Activated B cell treated with CpG ODN at 0.5 μM for 24 hours (primary cell): ENCODE data around the gene NLRP6. TPM values are rescaled to one million over a fixed set of nuclear protein-coding genes. Genes with fewer than 3 reads are reported as not detected.
"Not testable (repeated sequence)": the region's sequence is repeated elsewhere in the genome, so short reads cannot be mapped to it uniquely, and the experiment has no call there.

Experiments used
- ATAC-seq: fragments of 200-7000 bp; cut with Tn5 transposase; one replicate; pipeline ENCODE4 v1.10.0; 2021; ENCODE audit warnings: low read depth, mild to moderate bottlenecking, moderate library complexity
- CTCF ChIA-PET: fragments of 350-600 bp; sonication (Branson Sonifier 250); formaldehyde crosslinking; loops from one replicate; lab custom pipeline; 2021; ENCODE audit warnings: antibody characterized with exemption; lab: Charles Lee
- POLR2A ChIA-PET: fragments of 350-600 bp; sonication (Branson Sonifier 250); formaldehyde crosslinking; loops from one replicate; lab custom pipeline; 2021; ENCODE audit warnings: antibody characterized with exemption; lab: Charles Lee
- DNase-seq: peaks from one replicate; pipeline ENCODE4 v3.0.0; 2022
- H3K27ac Mint-ChIP-seq: one replicate; pipeline ENCODE4 v1.8.0; 2020; ENCODE audit warnings: mixed read lengths
- H3K27me3 Mint-ChIP-seq: one replicate; pipeline ENCODE4 v1.8.0; 2021; ENCODE audit warnings: mixed read lengths
- H3K36me3 Mint-ChIP-seq: one replicate; pipeline ENCODE4 v1.8.0; 2021; ENCODE audit warnings: low read depth, mixed read lengths
- H3K4me1 Mint-ChIP-seq: one replicate; pipeline ENCODE4 v1.8.0; 2021; ENCODE audit warnings: mixed read lengths
- H3K4me3 Mint-ChIP-seq: one replicate; pipeline ENCODE4 v1.8.0; 2020; ENCODE audit warnings: mild to moderate bottlenecking, mixed read lengths
- H3K9me3 Mint-ChIP-seq: one replicate; pipeline ENCODE4 v1.8.0; 2020; ENCODE audit warnings: mixed read lengths
- intact Hi-C: fragments of 100-400 bp; cut with micrococcal nuclease; formaldehyde crosslinking; loops from one replicate; pipeline ENCODE4 v1.15.1; 2024
- total RNA-seq: library from RNA; stranded (reverse); gene quantifications from 2 replicates; pipeline ENCODE4 v1.2.3, GENCODE V29; 2022
- TF ChIP-seq, protein P1 (sequence below): fragments of 200-600 bp; IDR thresholded peaks from one replicate; pipeline ENCODE4 v1.8.0; 2022; ENCODE audit warnings: antibody characterized with exemption, mild to moderate bottlenecking

NLRP6 gene
- total RNA-seq, 1 donor from 2014 or later: 0.64 TPM

DNA sequence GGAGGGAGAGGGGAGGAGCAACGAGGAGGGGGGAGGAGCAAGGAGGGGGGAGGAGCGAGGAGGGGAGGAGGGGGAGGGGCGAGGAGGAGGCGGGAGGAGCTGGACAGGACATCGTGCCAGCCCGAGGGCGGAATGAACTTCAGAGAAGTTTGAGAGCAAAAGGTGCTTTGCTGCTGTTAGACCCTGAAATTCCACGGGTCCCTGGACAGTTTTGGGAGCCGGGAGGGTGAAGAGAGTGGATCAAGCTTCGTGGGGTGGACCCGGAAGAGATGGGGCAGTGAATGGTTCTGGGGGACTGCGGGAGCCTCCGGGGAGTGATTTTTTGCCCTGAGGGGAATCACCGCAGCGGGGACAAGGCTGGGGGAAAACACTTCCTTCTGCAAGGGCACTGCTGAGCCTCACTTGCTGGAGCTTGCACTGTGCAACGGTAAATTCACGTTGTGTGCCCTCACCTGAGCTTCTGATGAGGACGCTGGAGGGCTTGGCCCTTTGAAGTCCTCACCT lies 10.7 kb upstream of the NLRP6 start:
- Mint-ChIP-seq H3K27me3 (no peaks in the 10 kb centered on the region), H3K4me1 (peaks cover 40% of the 10 kb centered on the region), H3K27ac (peak overlapping the region; percentile 99), H3K36me3 (peaks cover 3% of the 10 kb centered on the region), H3K4me3 (peak overlapping the region; percentile 90), H3K9me3 (no peaks in the 10 kb centered on the region)
- POLR2A ChIA-PET: interaction anchor here (0.6 to 4.2 kb wide), 27 partner anchors 10 to 885 kb away, joined by 3 to 74 read pairs (median 7); partner anchors contain the start of genes BET1L, IFITM2, NLRP6 and PGGHG
- peak; percentile 58 for DNase-seq
- intact Hi-C loops: loop anchor here (2.0 kb wide), 1 partner anchor 269 kb away; the partner anchor contains the start of gene LRRC56
- TF ChIP-seq, protein P1, sequence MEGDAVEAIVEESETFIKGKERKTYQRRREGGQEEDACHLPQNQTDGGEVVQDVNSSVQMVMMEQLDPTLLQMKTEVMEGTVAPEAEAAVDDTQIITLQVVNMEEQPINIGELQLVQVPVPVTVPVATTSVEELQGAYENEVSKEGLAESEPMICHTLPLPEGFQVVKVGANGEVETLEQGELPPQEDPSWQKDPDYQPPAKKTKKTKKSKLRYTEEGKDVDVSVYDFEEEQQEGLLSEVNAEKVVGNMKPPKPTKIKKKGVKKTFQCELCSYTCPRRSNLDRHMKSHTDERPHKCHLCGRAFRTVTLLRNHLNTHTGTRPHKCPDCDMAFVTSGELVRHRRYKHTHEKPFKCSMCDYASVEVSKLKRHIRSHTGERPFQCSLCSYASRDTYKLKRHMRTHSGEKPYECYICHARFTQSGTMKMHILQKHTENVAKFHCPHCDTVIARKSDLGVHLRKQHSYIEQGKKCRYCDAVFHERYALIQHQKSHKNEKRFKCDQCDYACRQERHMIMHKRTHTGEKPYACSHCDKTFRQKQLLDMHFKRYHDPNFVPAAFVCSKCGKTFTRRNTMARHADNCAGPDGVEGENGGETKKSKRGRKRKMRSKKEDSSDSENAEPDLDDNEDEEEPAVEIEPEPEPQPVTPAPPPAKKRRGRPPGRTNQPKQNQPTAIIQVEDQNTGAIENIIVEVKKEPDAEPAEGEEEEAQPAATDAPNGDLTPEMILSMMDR: no peak
- CTCF ChIA-PET: interaction anchor here (1.0 to 4.2 kb wide), 3 partner anchors 10 to 38 kb away, joined by 3 to 28 read pairs (median 3); no protein-coding TSS in a partner anchor
- peak; percentile 47 for ATAC-seq

DNA sequence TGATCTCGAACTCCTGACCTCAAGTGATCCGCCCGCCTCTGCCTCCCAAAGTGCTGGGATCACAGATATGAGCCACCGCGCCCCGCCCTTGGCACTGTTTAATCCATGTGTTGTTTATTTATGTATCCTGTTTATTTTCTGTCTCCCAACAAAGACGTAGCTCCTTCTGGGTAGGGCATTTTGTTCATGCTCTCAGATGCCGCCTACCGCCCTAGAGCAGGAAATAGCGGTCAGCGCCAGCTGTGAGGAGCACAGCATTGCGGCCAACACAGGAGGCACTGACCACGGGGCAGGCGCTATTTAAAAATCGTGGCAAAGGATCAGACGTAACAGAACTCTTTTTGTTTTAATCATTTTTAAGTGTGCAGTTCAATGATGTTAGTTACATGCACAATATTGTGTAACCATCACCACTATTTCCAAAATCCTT lies 9.5 kb upstream of the NLRP6 start:
- not testable (repeated sequence) for DNase-seq, H3K36me3 Mint-ChIP-seq, H3K27me3 Mint-ChIP-seq, H3K9me3 Mint-ChIP-seq
- intact Hi-C loops: loop anchor here (1.0 to 2.0 kb wide), 7 partner anchors 12 to 88 kb away; partner anchors contain the start of genes BET1L, PGGHG, PSMD13 and RIC8A
- ChIA-PET CTCF (interaction anchor here (0.6 to 4.2 kb wide), 2 partner anchors 18 to 80 kb away, joined by 3 to 28 read pairs; no protein-coding TSS in a partner anchor), POLR2A (interaction anchor here (1.6 to 4.2 kb wide), 12 partner anchors 11 to 238 kb away, joined by 7 to 74 read pairs (median 33); partner anchors contain the start of genes BET1L, IFITM2, PGGHG and PSMD13)
- peak overlapping the region; percentile 99 for H3K27ac Mint-ChIP-seq
- peaks cover 40% of the 10 kb centered on the region for H3K4me1 Mint-ChIP-seq
- ATAC-seq: peak; percentile 32
- peak overlapping the region; percentile 90 for H3K4me3 Mint-ChIP-seq

DNA sequence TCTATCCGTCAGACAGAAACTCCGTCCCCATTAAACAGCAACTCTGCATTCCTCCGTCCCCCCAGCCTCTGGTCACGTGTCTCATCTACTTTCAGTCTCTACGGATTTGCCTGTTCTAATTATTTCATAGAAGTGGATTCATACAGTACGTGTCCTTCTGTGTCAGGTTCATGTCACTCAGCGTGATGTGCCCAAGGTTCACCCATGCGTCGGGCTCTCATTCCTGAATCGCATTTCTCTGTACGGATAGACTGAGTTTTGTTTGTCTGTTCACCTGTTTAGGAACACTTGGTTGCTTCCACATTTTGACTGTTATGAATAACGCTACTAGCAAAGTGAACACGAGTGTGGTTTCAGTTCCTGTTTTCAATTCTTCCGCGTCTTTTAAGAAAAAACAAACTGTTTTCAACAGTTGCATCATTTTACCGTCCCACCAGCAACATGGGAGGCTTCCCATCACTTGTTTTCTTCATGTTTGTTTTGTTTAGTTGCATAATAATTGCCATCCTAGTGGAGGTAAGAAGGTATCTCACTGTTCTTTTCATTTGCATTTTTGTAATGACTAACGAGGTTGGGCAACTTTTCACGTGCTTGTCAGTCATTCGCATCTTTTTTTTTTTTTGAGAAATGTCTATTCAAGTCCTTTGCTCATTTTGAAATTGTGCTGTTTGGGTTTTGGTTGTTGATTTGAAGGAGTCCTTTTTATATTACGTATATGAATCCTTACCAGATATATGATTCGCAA lies 8.9 kb upstream of the NLRP6 start:
- H3K27ac Mint-ChIP-seq: peak overlapping the region; percentile 99
- H3K27me3 Mint-ChIP-seq: no peaks in the 10 kb centered on the region
- TF ChIP-seq, protein P1: no peak
- intact Hi-C loops: loop anchor here (1.0 to 2.0 kb wide), 7 partner anchors 11 to 87 kb away; partner anchors contain the start of genes BET1L, PGGHG, PSMD13 and RIC8A
- peak overlapping the region; percentile 90 for H3K4me3 Mint-ChIP-seq
- ATAC-seq: peak; percentile 71
- H3K36me3 Mint-ChIP-seq: peaks cover 3% of the 10 kb centered on the region
- ChIA-PET POLR2A (interaction anchor here (1.0 to 4.2 kb wide), 13 partner anchors 12 to 237 kb away, joined by 3 to 74 read pairs (median 31); partner anchors contain the start of genes BET1L, IFITM2, PGGHG and PSMD13), CTCF (interaction anchor here (4.2 kb wide), 1 partner anchor 18 kb away, joined by 28 read pairs; no protein-coding TSS in a partner anchor)
- DNase-seq: peak; percentile 54
- H3K4me1 Mint-ChIP-seq: peaks cover 40% of the 10 kb centered on the region
- H3K9me3 Mint-ChIP-seq: no peaks in the 10 kb centered on the region

DNA sequence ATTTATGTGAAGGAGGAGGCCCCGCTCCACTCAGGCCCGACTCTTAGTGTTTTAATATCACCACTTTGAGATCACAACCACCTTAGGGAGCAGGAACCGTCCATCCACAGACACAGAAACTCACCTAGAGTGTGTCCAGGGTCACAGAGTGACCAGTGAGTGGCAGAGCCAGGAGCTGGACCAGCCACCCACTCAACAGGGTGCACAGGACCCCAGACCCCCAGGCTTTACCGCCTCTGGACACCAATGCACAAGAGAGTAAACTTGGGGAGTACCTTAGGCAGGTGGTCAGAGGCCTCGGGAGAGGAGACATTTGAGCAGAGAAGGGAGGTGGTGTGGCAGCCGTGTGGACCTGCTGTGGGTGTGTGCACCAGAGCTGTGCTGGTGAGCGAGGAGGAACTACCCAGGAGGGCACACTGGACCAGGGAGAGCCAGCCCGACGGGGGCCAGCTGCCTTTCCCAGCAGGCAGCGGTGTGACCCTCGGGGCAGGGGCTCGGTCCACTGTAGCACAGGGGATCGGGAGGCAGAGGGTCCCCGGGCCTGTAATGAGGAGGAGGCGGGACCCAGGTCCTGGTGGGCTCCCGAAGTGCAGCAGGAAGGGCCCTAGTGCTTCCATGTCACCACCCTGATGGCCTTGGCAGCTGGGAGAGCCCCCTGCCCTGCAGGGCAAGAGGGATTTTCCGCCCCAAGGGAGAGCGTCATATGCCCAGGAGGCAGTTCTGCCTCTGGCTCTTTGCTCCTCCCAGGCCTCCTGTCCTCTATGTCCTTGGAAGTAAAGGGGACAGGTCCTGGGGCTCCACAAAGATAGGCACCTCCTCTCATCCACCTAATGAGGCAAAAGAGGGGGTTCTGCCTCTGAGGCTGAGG lies 7.5 kb upstream of the NLRP6 start:
- TF ChIP-seq, protein P1: no peak
- ChIA-PET POLR2A (interaction anchor here (1.0 to 1.1 kb wide), 2 partner anchors 18 to 45 kb away, joined by 3 read pairs; partner anchors contain the start of gene PGGHG), CTCF (interaction anchor here (1.5 kb wide), 1 partner anchor 20 kb away, joined by 4 read pairs; no protein-coding TSS in a partner anchor)
- H3K4me3 Mint-ChIP-seq: no peak overlapping the region
- H3K36me3 Mint-ChIP-seq: peaks cover 3% of the 10 kb centered on the region
- H3K9me3 Mint-ChIP-seq: no peaks in the 10 kb centered on the region
- peaks cover 50% of the 10 kb centered on the region for H3K4me1 Mint-ChIP-seq
- ATAC-seq: no peak
- H3K27me3 Mint-ChIP-seq: no peaks in the 10 kb centered on the region
- intact Hi-C loops: no loop called here
- DNase-seq: no peak
- H3K27ac Mint-ChIP-seq: peak overlapping the region; percentile 99

DNA sequence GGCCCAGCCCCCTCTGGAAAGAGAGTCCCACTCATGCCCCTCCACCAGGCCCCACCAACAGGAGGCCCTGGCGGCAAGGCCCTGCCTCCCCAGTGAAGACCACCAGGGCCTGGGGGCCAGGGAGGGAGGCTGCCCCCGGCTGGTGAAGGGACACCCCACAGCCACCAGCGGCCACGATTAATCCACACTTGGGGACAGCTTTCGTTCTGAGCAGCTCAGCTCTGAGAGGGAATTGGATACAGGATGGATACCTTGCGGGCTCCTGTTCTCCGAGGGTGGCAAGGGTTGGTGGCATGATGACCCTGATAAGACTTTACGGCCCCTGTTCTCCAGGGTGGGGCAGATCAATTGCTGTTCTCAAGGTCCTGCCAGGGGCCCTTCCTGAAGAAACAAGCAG lies 6.9 kb upstream of the NLRP6 start:
- ATAC-seq (no peak), DNase-seq (no peak)
- Mint-ChIP-seq H3K27ac (no peak overlapping the region), H3K36me3 (peaks cover 3% of the 10 kb centered on the region), H3K27me3 (no peaks in the 10 kb centered on the region), H3K4me3 (no peak overlapping the region), H3K9me3 (no peaks in the 10 kb centered on the region), H3K4me1 (peaks cover 50% of the 10 kb centered on the region)
- intact Hi-C loops: no loop called here
- ChIA-PET POLR2A (no interaction called here), CTCF (interaction anchor here (1.5 kb wide), 1 partner anchor 21 kb away, joined by 4 read pairs; no protein-coding TSS in a partner anchor)
- TF ChIP-seq, protein P1: no peak
